H1 (cell line): ENCODE results near the gene EGFR.

Source experiments
- CHD1 ChIP-seq: IDR thresholded peaks from 2 replicates; pipeline ENCODE4 v1.6.1; 2012; ENCODE audit warnings: low read depth, low read length, improper control_type of control experiment
- CTBP2 ChIP-seq: IDR thresholded peaks from 2 replicates; pipeline ENCODE4 v1.7.0; 2011; ENCODE audit warnings: borderline replicate concordance, mild to moderate bottlenecking, moderate library complexity, mixed read lengths, low read length; ENCODE audit not compliant: insufficient read depth, insufficient read length
- POLR2A ChIP-seq, 2 experiments: IDR thresholded peaks; 1 replicate in 1 of 2; 2 replicates in 1 of 2; pipeline ENCODE4 v1.6.1; 2011; ENCODE audit warnings: low read depth in 2 of 2, low read length in 2 of 2, mild to moderate bottlenecking in 2 of 2; ENCODE audit errors: control extremely low read depth in 1 of 2
- POLR2AphosphoS5 ChIP-seq: IDR thresholded peaks from 2 replicates; pipeline ENCODE4 v1.6.1; 2011; ENCODE audit warnings: low read depth, low read length
- TAF1 ChIP-seq: IDR thresholded peaks from 2 replicates; pipeline ENCODE4 v1.6.1; 2011; ENCODE audit warnings: mild to moderate bottlenecking, low read depth, low read length
- TCF12 ChIP-seq: IDR thresholded peaks from 2 replicates; pipeline ENCODE4 v1.6.1; 2011; ENCODE audit warnings: low read depth, mild to moderate bottlenecking, low read length
- YY1 ChIP-seq: IDR thresholded peaks from 2 replicates; pipeline ENCODE4 v1.6.1; 2011; ENCODE audit warnings: low read depth, mild to moderate bottlenecking, low read length
- TF ChIP-seq, protein P1 (sequence below): IDR thresholded peaks from 2 replicates; pipeline ENCODE4 v1.6.1; 2011; ENCODE audit warnings: low read depth, mild to moderate bottlenecking, low read length; ENCODE audit not compliant: insufficient read depth
- TF ChIP-seq, protein P2 (sequence below), 3 experiments: IDR thresholded peaks; 1 replicate in 2 of 3; 2 replicates in 1 of 3; pipeline versions ENCODE4 v1.5.1 to v1.6.1; 2011; ENCODE audit warnings: low read length in 3 of 3, mild to moderate bottlenecking in 3 of 3, inconsistent platforms in 2 of 3, low read depth in 1 of 3, moderate library complexity in 1 of 3; ENCODE audit not compliant: insufficient read depth in 1 of 3; ENCODE audit errors: control extremely low read depth in 1 of 3
- TF ChIP-seq, protein P3 (sequence below): IDR thresholded peaks from 2 replicates; pipeline ENCODE4 v1.6.1; 2012; ENCODE audit warnings: inconsistent platforms

DNA sequence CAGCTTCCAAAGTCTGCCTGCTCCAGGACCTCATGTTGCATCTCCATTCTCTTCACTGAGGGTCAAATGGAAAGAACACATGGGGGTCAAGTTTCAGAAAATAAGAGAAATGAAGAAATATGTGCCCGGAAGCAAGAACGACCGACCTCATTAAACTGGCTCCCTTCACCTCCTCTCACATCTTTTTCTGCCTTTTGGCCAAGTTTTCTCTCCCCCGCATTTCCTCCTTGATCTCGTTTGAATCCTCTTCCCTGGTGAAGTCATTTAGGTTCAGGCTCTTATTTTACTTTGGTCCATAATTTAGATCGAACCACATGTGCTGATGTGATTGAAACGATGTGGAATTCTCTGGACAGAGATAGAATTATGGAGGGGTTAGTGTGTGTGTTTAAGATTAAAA lies 44.2 kb downstream of the EGFR start:
- TF ChIP-seq, protein P1, sequence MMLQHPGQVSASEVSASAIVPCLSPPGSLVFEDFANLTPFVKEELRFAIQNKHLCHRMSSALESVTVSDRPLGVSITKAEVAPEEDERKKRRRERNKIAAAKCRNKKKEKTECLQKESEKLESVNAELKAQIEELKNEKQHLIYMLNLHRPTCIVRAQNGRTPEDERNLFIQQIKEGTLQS = no peak
- TF ChIP-seq TAF1 (no peak), CTBP2 (no peak), TCF12 (no peak), CHD1 (no peak), POLR2AphosphoS5 (no peak), POLR2A (IDR thresholded peaks at IDR 0.05; ENCODE audit: control extremely low read depth in 1 of 2, low read depth in 2 of 2, low read length in 2 of 2) (no peak), YY1 (no peak)
- TF ChIP-seq, protein P2, sequence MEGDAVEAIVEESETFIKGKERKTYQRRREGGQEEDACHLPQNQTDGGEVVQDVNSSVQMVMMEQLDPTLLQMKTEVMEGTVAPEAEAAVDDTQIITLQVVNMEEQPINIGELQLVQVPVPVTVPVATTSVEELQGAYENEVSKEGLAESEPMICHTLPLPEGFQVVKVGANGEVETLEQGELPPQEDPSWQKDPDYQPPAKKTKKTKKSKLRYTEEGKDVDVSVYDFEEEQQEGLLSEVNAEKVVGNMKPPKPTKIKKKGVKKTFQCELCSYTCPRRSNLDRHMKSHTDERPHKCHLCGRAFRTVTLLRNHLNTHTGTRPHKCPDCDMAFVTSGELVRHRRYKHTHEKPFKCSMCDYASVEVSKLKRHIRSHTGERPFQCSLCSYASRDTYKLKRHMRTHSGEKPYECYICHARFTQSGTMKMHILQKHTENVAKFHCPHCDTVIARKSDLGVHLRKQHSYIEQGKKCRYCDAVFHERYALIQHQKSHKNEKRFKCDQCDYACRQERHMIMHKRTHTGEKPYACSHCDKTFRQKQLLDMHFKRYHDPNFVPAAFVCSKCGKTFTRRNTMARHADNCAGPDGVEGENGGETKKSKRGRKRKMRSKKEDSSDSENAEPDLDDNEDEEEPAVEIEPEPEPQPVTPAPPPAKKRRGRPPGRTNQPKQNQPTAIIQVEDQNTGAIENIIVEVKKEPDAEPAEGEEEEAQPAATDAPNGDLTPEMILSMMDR (IDR thresholded peaks at IDR 0.05; ENCODE audit: control extremely low read depth in 1 of 3, insufficient read depth in 1 of 3, low read depth in 1 of 3, low read length in 3 of 3) = no peak
- TF ChIP-seq, protein P3, sequence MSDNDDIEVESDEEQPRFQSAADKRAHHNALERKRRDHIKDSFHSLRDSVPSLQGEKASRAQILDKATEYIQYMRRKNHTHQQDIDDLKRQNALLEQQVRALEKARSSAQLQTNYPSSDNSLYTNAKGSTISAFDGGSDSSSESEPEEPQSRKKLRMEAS = no peak
